IMR-90 (cell line): ENCODE measurements around the gene ABHD16A. TPM values are rescaled to one million over a fixed set of nuclear protein-coding genes. Genes with fewer than 3 reads are reported as not detected.
A peak's percentile ranks its signal among the peaks of the same experiment; 100 is the strongest.

Source experiments
- ATAC-seq: fragments of 200-7000 bp; cut with Tn5 transposase; 2 replicates; pipeline ENCODE4 v1.9.1; 2020; ENCODE audit warnings: low read depth, mild to moderate bottlenecking, moderate library complexity
- BruUV-seq: library from RNA; stranded (reverse); fragments of 400-500 nt; replicated peaks from 2 replicates; lab custom pipeline; 2021; lab: Mats Ljungman, UMichigan
- CTCF ChIA-PET: fragments of 300-600 bp; formaldehyde crosslinking; extraction: SDS; loops from one replicate; lab custom pipeline; 2021; ENCODE audit warnings: antibody characterized with exemption; lab: Yijun Ruan, JAX
- POLR2A ChIA-PET: fragments of 300-600 bp; sonication (Branson Sonifier 250); formaldehyde crosslinking; loops from one replicate; lab custom pipeline; 2022; ENCODE audit warnings: antibody characterized with exemption; ENCODE audit not compliant: unreplicated experiment; lab: Charles Lee
- DNase-seq: peaks from one replicate; pipeline ENCODE4 v3.0.0; 2013
- H2AFZ ChIP-seq: replicated peaks from 2 replicates; pipeline ENCODE3; 2013; ENCODE audit warnings: low read length, mild to moderate bottlenecking; ENCODE audit not compliant: poor library complexity
- H2AK5ac ChIP-seq: 2 replicates; pipeline ENCODE4 v1.6.1; 2013; ENCODE audit warnings: low read depth, low read length, inconsistent platforms
- H2AK9ac ChIP-seq: replicated peaks from 2 replicates; pipeline ENCODE3; 2013; ENCODE audit warnings: mild to moderate bottlenecking, low read depth, low read length, moderate library complexity; ENCODE audit not compliant: poor library complexity
- H2BK120ac ChIP-seq: 2 replicates; pipeline ENCODE4 v1.6.1; 2013; ENCODE audit warnings: low read depth, low read length, inconsistent platforms
- H2BK15ac ChIP-seq: 3 replicates; pipeline ENCODE4 v1.6.1; 2013; ENCODE audit warnings: low read depth, low read length, inconsistent platforms
- H2BK20ac ChIP-seq: 2 replicates; pipeline ENCODE4 v1.6.1; 2013; ENCODE audit warnings: low read depth, mild to moderate bottlenecking, inconsistent platforms, low read length, moderate library complexity
- H2BK5ac ChIP-seq: 2 replicates; pipeline ENCODE4 v1.6.1; 2013; ENCODE audit warnings: mild to moderate bottlenecking, low read depth, low read length, inconsistent platforms; ENCODE audit not compliant: poor library complexity, severe bottlenecking
- H3K14ac ChIP-seq: replicated peaks from 2 replicates; pipeline ENCODE4 v1.6.1; 2013; ENCODE audit warnings: low read depth, low read length, inconsistent platforms
- H3K18ac ChIP-seq: 2 replicates; pipeline ENCODE4 v1.6.1; 2013; ENCODE audit warnings: low read depth, low read length, control low read depth
- H3K23ac ChIP-seq: 2 replicates; pipeline ENCODE4 v1.6.1; 2013; ENCODE audit warnings: low read depth, low read length, inconsistent platforms
- H3K27ac ChIP-seq: 2 replicates; pipeline ENCODE4 v1.5.1; 2013; ENCODE audit warnings: mild to moderate bottlenecking, control low read depth, low read length; ENCODE audit not compliant: insufficient read depth
- H3K27me3 ChIP-seq: 2 replicates; pipeline ENCODE4 v1.6.1; 2013; ENCODE audit warnings: low read length; ENCODE audit not compliant: control insufficient read depth, insufficient read depth
- H3K36me3 ChIP-seq: 2 replicates; pipeline ENCODE4 v1.6.1; 2013; ENCODE audit warnings: low read length, mixed read lengths; ENCODE audit not compliant: control insufficient read depth, insufficient read depth
- H3K4ac ChIP-seq: 2 replicates; pipeline ENCODE4 v1.6.1; 2013; ENCODE audit warnings: low read depth, low read length, inconsistent platforms
- H3K4me1 ChIP-seq: 2 replicates; pipeline ENCODE4 v1.6.1; 2013; ENCODE audit warnings: low read length, mixed read lengths; ENCODE audit not compliant: control insufficient read depth, insufficient read depth
- H3K4me2 ChIP-seq: 2 replicates; pipeline ENCODE4 v1.6.1; 2013; ENCODE audit warnings: low read depth, mild to moderate bottlenecking, control low read depth, low read length, moderate library complexity
- H3K4me3 ChIP-seq: 2 replicates; pipeline ENCODE4 v1.5.1; 2013; ENCODE audit warnings: low read depth, mild to moderate bottlenecking, control low read depth, low read length, moderate library complexity; ENCODE audit not compliant: insufficient read depth
- H3K56ac ChIP-seq: 2 replicates; pipeline ENCODE4 v1.6.1; 2013; ENCODE audit warnings: low read length, inconsistent platforms; ENCODE audit not compliant: insufficient read depth; ENCODE audit errors: extremely low read depth
- H3K79me1 ChIP-seq, 2 experiments: 2 replicates each; pipeline ENCODE4 v1.6.1; 2013; ENCODE audit warnings: low read length in 2 of 2, inconsistent platforms in 1 of 2, low read depth in 1 of 2
- H3K9ac ChIP-seq: 2 replicates; pipeline ENCODE4 v1.6.1; 2013; ENCODE audit warnings: low read depth, low read length, control low read depth
- H3K9me1 ChIP-seq: 2 replicates; pipeline ENCODE4 v1.6.1; 2013; ENCODE audit warnings: low read length, inconsistent platforms; ENCODE audit not compliant: insufficient read depth
- H3K9me3 ChIP-seq: 2 replicates; pipeline ENCODE4 v1.6.1; 2013; ENCODE audit warnings: low read length; ENCODE audit not compliant: control insufficient read depth, insufficient read depth
- H4K20me1 ChIP-seq: 2 replicates; pipeline ENCODE4 v1.6.1; 2013; ENCODE audit warnings: low read length, inconsistent platforms; ENCODE audit not compliant: insufficient read depth
- H4K5ac ChIP-seq: 2 replicates; pipeline ENCODE4 v1.6.1; 2013; ENCODE audit warnings: mild to moderate bottlenecking, low read depth, low read length, control low read depth
- H4K8ac ChIP-seq, 2 experiments: 2 replicates each; pipeline ENCODE4 v1.6.1; 2013; ENCODE audit warnings: low read depth in 2 of 2, low read length in 2 of 2, control low read depth in 1 of 2, inconsistent platforms in 1 of 2
- H4K91ac ChIP-seq: 2 replicates; pipeline ENCODE4 v1.6.1; 2013; ENCODE audit warnings: low read depth, low read length, inconsistent platforms; ENCODE audit not compliant: insufficient read depth
- BHLHE40 ChIP-seq: fragments of 150-350 bp; IDR thresholded peaks from 2 replicates; pipeline ENCODE4 v1.6.1; 2016; ENCODE audit warnings: mild to moderate bottlenecking, low read depth, low read length
- CEBPB ChIP-seq: IDR thresholded peaks from 2 replicates; pipeline ENCODE4 v1.6.1; 2012; ENCODE audit warnings: low read depth, low read length, improper control_type of control experiment
- CTCF ChIP-seq: conservative IDR thresholded peaks from 2 replicates; pipeline ENCODE4 v1.5.1; 2012; ENCODE audit warnings: mild to moderate bottlenecking, low read depth, low read length, improper control_type of control experiment
- ELK1 ChIP-seq: fragments of 150-350 bp; IDR thresholded peaks from 2 replicates; pipeline ENCODE4 v1.6.1; 2016; ENCODE audit warnings: low read depth, mild to moderate bottlenecking, low read length, moderate library complexity, borderline replicate concordance
- FOS ChIP-seq: fragments of 150-350 bp; IDR thresholded peaks from 2 replicates; pipeline ENCODE4 v1.6.1; 2016; ENCODE audit warnings: low read depth, low read length
- MAZ ChIP-seq: IDR thresholded peaks from 2 replicates; pipeline ENCODE4 v1.6.1; 2012; ENCODE audit warnings: low read depth, mild to moderate bottlenecking, low read length, improper control_type of control experiment, moderate library complexity, borderline replicate concordance
- MXI1 ChIP-seq: IDR thresholded peaks from 2 replicates; pipeline ENCODE4 v1.6.1; 2012; ENCODE audit warnings: low read depth, mild to moderate bottlenecking, low read length, moderate library complexity, borderline replicate concordance
- NFE2L2 ChIP-seq: fragments of 150-350 bp; IDR thresholded peaks from 2 replicates; pipeline ENCODE4 v1.6.1; 2016; ENCODE audit warnings: low read depth, mild to moderate bottlenecking, low read length
- POLR2A ChIP-seq: IDR thresholded peaks from 2 replicates; pipeline ENCODE4 v1.6.1; 2012; ENCODE audit warnings: mild to moderate bottlenecking, low read depth, low read length
- RAD21 ChIP-seq: IDR thresholded peaks from 2 replicates; pipeline ENCODE4 v1.6.1; 2012; ENCODE audit warnings: low read length, improper control_type of control experiment
- RCOR1 ChIP-seq: IDR thresholded peaks from 2 replicates; pipeline ENCODE4 v1.6.1; 2012; ENCODE audit warnings: mild to moderate bottlenecking, low read length, improper control_type of control experiment; ENCODE audit not compliant: insufficient replicate concordance
- RFX5 ChIP-seq: IDR thresholded peaks from 2 replicates; pipeline ENCODE4 v1.8.0; 2012; ENCODE audit warnings: low read depth, mild to moderate bottlenecking, low read length, moderate library complexity
- SMC3 ChIP-seq: fragments of 150-350 bp; IDR thresholded peaks from 2 replicates; pipeline ENCODE4 v1.6.1; 2016; ENCODE audit warnings: low read depth, mild to moderate bottlenecking, antibody characterized with exemption, low read length, moderate library complexity
- WGBS, 2 experiments: methylation state at CpG; one replicate each; pipeline versions ENCODE4 v1.1.5 to v1.1.7; 2013; ENCODE audit warnings: missing lambda C conversion rate in 2 of 2; ENCODE audit not compliant: insufficient read length in 1 of 2; ENCODE audit errors: extremely low coverage in 2 of 2; 5-methylcytosine and 5-hydroxymethylcytosine counted together
- dilution Hi-C: fragments of 300-500 bp; cut with HindIII; formaldehyde crosslinking; loops from one replicate; pipeline ENCODE4 v1.14.3; 2018; ENCODE audit warnings: low sequenced_read_pairs; ENCODE audit not compliant: unreplicated experiment
- in situ Hi-C: fragments of 300-500 bp; cut with MboI; formaldehyde crosslinking; loops from 3 replicates; pipeline ENCODE4 v1.14.3; 2019; ENCODE audit warnings: low sequenced_read_pairs, inconsistent platforms, mixed read lengths
- intact Hi-C: fragments of 100-400 bp; cut with micrococcal nuclease; formaldehyde crosslinking; loops from 2 replicates; pipeline ENCODE4 v1.10.0; 2022
- polyA plus RNA-seq, 3 experiments: library from polyadenylated mRNA; depleted of rRNA; stranded (reverse); fragments of >200 nt; gene quantifications; 2 replicates each; pipeline ENCODE4 v1.2.3, GENCODE V29; 2012; ENCODE audit warnings: low replicate concordance in 1 of 3
- total RNA-seq: library from RNA; depleted of rRNA; stranded (reverse); fragments of >200 nt; gene quantifications from 2 replicates; pipeline ENCODE4 v1.2.3, GENCODE V29; 2012

ABHD16A gene
- total and polyA plus RNA-seq, 2 of the 4 experiments (the other 2 are of a cell fraction), result 31.5 to 35.1 TPM

GRCh38 chr6:31680226-31681134 lies 22.6 kb downstream of the ABHD16A start, which contains the start of gene LY6G5C:
Gene LY6G5C (minus strand): TSS chr6:31681067. CDS start chr6:31680373, 694 bp downstream.
- Histone ChIP-seq H3K4me2 (peak within 1 kb of the TSS; percentile 79), H2AK5ac (peak within 1 kb of the TSS; percentile 37; the same call in 1 of the 2 replicates), H2AK9ac (peak within 1 kb of the TSS; percentile 84), H2BK20ac (no peak within 1 kb of the TSS), H3K18ac (peak within 1 kb of the TSS; percentile 40; the same call in 1 of the 2 replicates), H3K4me3 (peak within 1 kb of the TSS; percentile 27), H3K79me1 (no peaks in the 10 kb centered on the region), H2BK5ac (peak within 1 kb of the TSS; percentile 23), H3K23ac (peak within 1 kb of the TSS; percentile 47; the same call in 1 of the 2 replicates), H3K36me3 (peaks cover 1% of the 10 kb centered on the region; the same call in 1 of the 2 replicates), H3K9me3 (no peaks in the 10 kb centered on the region), H4K91ac (peak within 1 kb of the TSS; percentile 69), H3K4me1 (peaks cover 12% of the 10 kb centered on the region), H4K20me1 (no peaks in the 10 kb centered on the region), H3K14ac (peak within 1 kb of the TSS; percentile 26), H2BK15ac (peak within 1 kb of the TSS; percentile 38; the same call in 1 of the 3 replicates), H3K56ac (no peak within 1 kb of the TSS), H3K27me3 (no peaks in the 10 kb centered on the region), H3K27ac (peak within 1 kb of the TSS; percentile 42), H2BK120ac (peak within 1 kb of the TSS; percentile 33), H4K5ac (peak within 1 kb of the TSS; percentile 82), H4K8ac (peak within 1 kb of the TSS; percentile 68 to 78), H3K4ac (peak within 1 kb of the TSS; percentile 62), H3K9ac (peak within 1 kb of the TSS; percentile 53), H2AFZ (peak within 1 kb of the TSS; percentile 93), H3K9me1 (0 out of 2 replicates have a peak, but pooled peaks cover 5% of the 10 kb centered on the region)
- ATAC-seq (peak; percentile 96), DNase-seq (peak; percentile 94)
- 0% methylated on average over 10 of the region's 17 CpGs; no CpG with 5 or more reads in 1 of the 2 experiments for WGBS, 2 experiments
- no TSS peak for BruUV-seq
- intact Hi-C loops (loop anchor here (1.0 to 2.0 kb wide), 5 partner anchors 48 to 272 kb away; partner anchors contain the start of gene DDAH2), dilution Hi-C loops (no loop called here), in situ Hi-C loops (loop anchor here (10.0 kb wide), 2 partner anchors 154 to 264 kb away; partner anchors contain the start of gene CFB)
- ChIA-PET POLR2A (interaction anchor here (0.6 kb wide), 2 partner anchors 271 to 496 kb away, joined by 3 to 5 read pairs; partner anchors contain the start of gene AGPAT1), CTCF (interaction anchor here (0.6 to 0.8 kb wide), 2 partner anchors 14 to 49 kb away, joined by 3 read pairs; partner anchors contain the start of gene DDAH2)
- TF ChIP-seq ELK1 (no peak), CTCF (peak; percentile 94), RFX5 (no peak), MXI1 (peak; percentile 46; the same call in 1 of the 2 replicates), RCOR1 (peak; percentile 45), POLR2A (no peak; the same call in 1 of the 2 replicates), CEBPB (peak; percentile 36; the same call in 1 of the 2 replicates), BHLHE40 (no peak), MAZ (0 out of 2 replicates have a peak, but pooled peaks have one; percentile 21), RAD21 (peak; percentile 97), FOS (no peak), SMC3 (peak; percentile 83), NFE2L2 (no peak)
